ENCODE data around the gene BRD3OS. TPM values are rescaled to one million over a fixed set of nuclear protein-coding genes. Genes with fewer than 3 reads are reported as not detected.
"Not testable (repeated sequence)": the region's sequence is repeated elsewhere in the genome, so short reads cannot be mapped to it uniquely, and the experiment has no call there.

Gene BRD3OS
- total and polyA plus RNA-seq, 4 experiments from 2014 or later, result 18.3 to 33.1 (median 19.9) TPM

DNA sequence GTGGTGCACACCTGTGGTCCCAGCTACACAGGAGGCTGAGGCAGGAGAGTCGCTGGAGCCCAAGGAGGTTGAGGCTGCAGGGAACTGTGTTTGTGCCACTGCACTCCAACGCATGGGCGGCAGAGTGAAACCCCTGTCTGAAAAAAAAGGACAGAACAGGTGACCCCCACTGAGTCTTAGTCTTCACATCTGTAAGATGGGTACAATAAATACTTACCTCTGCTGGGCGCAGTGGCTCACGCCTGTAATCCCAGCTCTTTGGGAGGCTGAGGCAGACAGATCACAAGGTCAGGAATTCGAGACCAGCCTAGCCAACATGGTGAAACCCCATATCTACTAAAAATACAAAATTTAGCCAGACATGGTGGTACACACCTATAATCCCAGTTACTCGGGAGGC is 47.4 kb downstream of the BRD3OS start:
- intact Hi-C loops (cut with micrococcal nuclease); H3K27ac ChIP-seq (ENCODE audit: low read depth, low read length); H3K36me3 ChIP-seq (ENCODE audit: insufficient read depth, low read length); H3K4me3 Mint-ChIP-seq; H3K36me3 Mint-ChIP-seq; H3K27me3 ChIP-seq (ENCODE audit: insufficient read depth, low read length); CTCF ChIA-PET (ENCODE audit: partially characterized antibody); H3K27ac Mint-ChIP-seq; DNase-seq; H3K9me3 ChIP-seq (ENCODE audit: control insufficient read depth in 1 of 2, low read length in 2 of 2); H3K4me1 ChIP-seq (ENCODE audit: insufficient read depth, low read length); POLR2A ChIA-PET (ENCODE audit: partially characterized antibody); H3K4me3 ChIP-seq (ENCODE audit: low read length in 2 of 2): not testable (repeated sequence)
- Mint-ChIP-seq H3K4me1 (peaks cover 0 to 14% (median 4%) of the 10 kb centered on the region in 4 donors), H3K9me3 (peaks cover 0 to 19% (median 16%) of the 10 kb centered on the region in 8 donors), H3K27me3 (peaks cover 15 to 20% of the 10 kb centered on the region in 2 donors)

DNA sequence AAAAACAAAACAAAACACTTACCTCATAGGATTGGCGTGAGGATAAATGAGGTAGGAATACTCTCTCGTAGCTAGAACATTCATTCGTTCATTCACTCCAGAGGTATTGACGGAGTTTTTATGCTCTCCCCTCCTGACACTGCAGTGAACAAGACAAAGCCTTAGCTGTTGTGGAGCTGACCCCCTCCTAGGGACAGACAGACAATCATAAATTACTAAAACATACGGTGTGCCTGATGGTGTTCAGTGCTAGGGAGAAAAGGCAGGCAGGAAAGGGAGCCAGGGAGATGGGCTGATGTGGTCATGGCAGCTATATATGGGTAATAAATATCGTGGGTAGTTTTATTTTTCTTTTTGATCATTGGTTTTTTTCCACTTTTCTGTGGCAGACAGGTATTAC is 48.2 kb downstream of the BRD3OS start:
- H3K27ac Mint-ChIP-seq, result peak overlapping the region in 1 of 7 donors; percentile 69
- ChIA-PET CTCF (ENCODE audit: partially characterized antibody) (interaction anchor here (1.1 kb wide), 1 partner anchor 79 kb away, joined by 4 read pairs; no protein-coding TSS in a partner anchor), POLR2A (ENCODE audit: partially characterized antibody) (no interaction called here)
- H3K4me1 Mint-ChIP-seq, result peaks cover 0 to 14% (median 4%) of the 10 kb centered on the region in 4 donors
- H3K4me3 ChIP-seq (ENCODE audit: low read length in 2 of 2), result no peak overlapping the region
- H3K4me3 Mint-ChIP-seq, result no peak overlapping the region
- peaks cover 4% of the 10 kb centered on the region for H3K27me3 ChIP-seq (ENCODE audit: insufficient read depth, low read length)
- H3K27ac ChIP-seq (ENCODE audit: low read depth, low read length), result no peak overlapping the region
- DNase-seq, result no peak
- H3K36me3 Mint-ChIP-seq, result peaks cover 0 to 2% of the 10 kb centered on the region in 2 donors
- intact Hi-C loops (cut with micrococcal nuclease), result no loop called here
- H3K4me1 ChIP-seq (ENCODE audit: insufficient read depth, low read length), result peaks cover 10% of the 10 kb centered on the region
- H3K36me3 ChIP-seq (ENCODE audit: insufficient read depth, low read length), result no peaks in the 10 kb centered on the region
- no peaks in the 10 kb centered on the region for H3K9me3 ChIP-seq (ENCODE audit: control insufficient read depth in 1 of 2, low read length in 2 of 2)
- H3K9me3 Mint-ChIP-seq, result peaks cover 0 to 21% (median 16%) of the 10 kb centered on the region in 8 donors
- peaks cover 15 to 20% of the 10 kb centered on the region in 2 donors for H3K27me3 Mint-ChIP-seq

- POLR2A ChIA-PET (ENCODE audit: partially characterized antibody); H3K4me1 ChIP-seq (ENCODE audit: insufficient read depth, low read length); H3K27ac Mint-ChIP-seq; CTCF ChIA-PET (ENCODE audit: partially characterized antibody); H3K27me3 ChIP-seq (ENCODE audit: insufficient read depth, low read length); H3K9me3 ChIP-seq (ENCODE audit: control insufficient read depth in 1 of 2, low read length in 2 of 2); intact Hi-C loops (cut with micrococcal nuclease); DNase-seq; H3K4me3 Mint-ChIP-seq; H3K36me3 ChIP-seq (ENCODE audit: insufficient read depth, low read length); H3K27ac ChIP-seq (ENCODE audit: low read depth, low read length); H3K36me3 Mint-ChIP-seq; H3K4me1 Mint-ChIP-seq; H3K4me3 ChIP-seq (ENCODE audit: low read length in 2 of 2): not testable (repeated sequence)
- peaks cover 0 to 36% (median 27%) of the 10 kb centered on the region in 8 donors for H3K9me3 Mint-ChIP-seq
- H3K27me3 Mint-ChIP-seq, result peaks cover 11 to 14% of the 10 kb centered on the region in 2 donors
These were observed 50.4 kb downstream of the BRD3OS start for GRCh38 chr9:134075689-134076088.

GRCh38 chr9:134076644-134077043 is 51.4 kb downstream of the BRD3OS start:
- no peak overlapping the region for H3K27ac Mint-ChIP-seq
- Histone ChIP-seq H3K36me3 (ENCODE audit: insufficient read depth, low read length) (no peaks in the 10 kb centered on the region), H3K27me3 (ENCODE audit: insufficient read depth, low read length) (no peaks in the 10 kb centered on the region), H3K27ac (ENCODE audit: low read depth, low read length) (no peak overlapping the region), H3K4me1 (ENCODE audit: insufficient read depth, low read length) (no peaks in the 10 kb centered on the region), H3K9me3 (ENCODE audit: control insufficient read depth in 1 of 2, low read length in 2 of 2) (no peaks in the 10 kb centered on the region), H3K4me3 (ENCODE audit: low read length in 2 of 2) (no peak overlapping the region)
- ChIA-PET POLR2A (ENCODE audit: partially characterized antibody) (no interaction called here), CTCF (ENCODE audit: partially characterized antibody) (no interaction called here)
- intact Hi-C loops (cut with micrococcal nuclease), result no loop called here
- H3K4me3 Mint-ChIP-seq, result no peak overlapping the region
- peaks cover 0 to 41% (median 28%) of the 10 kb centered on the region in 8 donors for H3K9me3 Mint-ChIP-seq
- peaks cover 6 to 12% of the 10 kb centered on the region in 2 donors for H3K27me3 Mint-ChIP-seq
- no peaks in the 10 kb centered on the region for H3K4me1 Mint-ChIP-seq
- no peak for DNase-seq
- peaks cover 0 to 2% of the 10 kb centered on the region in 2 donors for H3K36me3 Mint-ChIP-seq

Other genes starting within 250 kb of the BRD3OS start
- gene VAV2, start 33.2 kb upstream of the BRD3OS start, total RNA-seq, result 1 to 10 TPM; 1.1 to 3.0 TPM
- under 1 TPM; 0.26 to 0.94 TPM for gene VAV2, start 33.2 kb upstream of the BRD3OS start, polyA plus RNA-seq
- gene BRD3, start 42.5 kb downstream of the BRD3OS start, total RNA-seq, result 10 to 100 TPM; 40.8 to 48.5 TPM
- gene BRD3, start 42.5 kb downstream of the BRD3OS start, polyA plus RNA-seq, result 10 to 100 TPM; 16.0 to 20.2 TPM
- 10 to 100 TPM; 30.3 to 32.7 TPM for gene WDR5, start 110.6 kb downstream of the BRD3OS start, total RNA-seq
- 10 to 100 TPM; 14.6 to 16.5 TPM for gene WDR5, start 110.6 kb downstream of the BRD3OS start, polyA plus RNA-seq
- 100 to 1,000 TPM; 102 to 106 TPM for gene RNU6ATAC, start 139.1 kb downstream of the BRD3OS start, total RNA-seq
- gene RNU6ATAC, start 139.1 kb downstream of the BRD3OS start, polyA plus RNA-seq, result not detected